DND-41 (cell line): ENCODE data around the gene FAM120A.

Experiments
- EZH2 ChIP-seq: IDR thresholded peaks from 3 replicates; pipeline ENCODE4 v1.6.1; 2012; ENCODE audit warnings: borderline replicate concordance, low read depth, mild to moderate bottlenecking, moderate library complexity, low read length, inconsistent platforms; ENCODE audit not compliant: severe bottlenecking
- TF ChIP-seq, protein P1 (sequence below): IDR thresholded peaks from 2 replicates; pipeline ENCODE4 v1.5.1; 2012; ENCODE audit warnings: borderline replicate concordance, low read length, moderate library complexity, mild to moderate bottlenecking; ENCODE audit not compliant: poor library complexity, severe bottlenecking; ENCODE audit errors: extremely low read depth

DNA sequence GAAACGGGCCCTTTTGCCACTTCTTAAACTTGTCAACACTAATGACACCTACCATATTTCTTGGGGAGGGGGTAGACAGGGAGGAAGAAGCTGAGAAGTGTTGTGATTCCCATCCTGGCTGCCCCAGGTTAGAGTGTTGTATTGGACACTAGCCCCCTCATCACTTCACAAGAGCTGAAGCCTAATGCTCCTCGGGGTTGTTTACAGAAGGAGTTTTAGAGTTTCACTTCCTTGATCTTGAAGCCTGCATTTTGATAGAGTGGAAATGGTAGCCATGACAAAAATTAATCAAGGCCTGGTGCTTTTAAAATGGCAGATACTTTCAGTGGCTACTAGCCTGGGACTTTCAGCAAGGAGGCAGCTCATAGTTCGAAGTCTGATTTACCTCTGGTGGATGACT, 12.9 kb downstream of the FAM120A start:
- TF ChIP-seq, protein P1, sequence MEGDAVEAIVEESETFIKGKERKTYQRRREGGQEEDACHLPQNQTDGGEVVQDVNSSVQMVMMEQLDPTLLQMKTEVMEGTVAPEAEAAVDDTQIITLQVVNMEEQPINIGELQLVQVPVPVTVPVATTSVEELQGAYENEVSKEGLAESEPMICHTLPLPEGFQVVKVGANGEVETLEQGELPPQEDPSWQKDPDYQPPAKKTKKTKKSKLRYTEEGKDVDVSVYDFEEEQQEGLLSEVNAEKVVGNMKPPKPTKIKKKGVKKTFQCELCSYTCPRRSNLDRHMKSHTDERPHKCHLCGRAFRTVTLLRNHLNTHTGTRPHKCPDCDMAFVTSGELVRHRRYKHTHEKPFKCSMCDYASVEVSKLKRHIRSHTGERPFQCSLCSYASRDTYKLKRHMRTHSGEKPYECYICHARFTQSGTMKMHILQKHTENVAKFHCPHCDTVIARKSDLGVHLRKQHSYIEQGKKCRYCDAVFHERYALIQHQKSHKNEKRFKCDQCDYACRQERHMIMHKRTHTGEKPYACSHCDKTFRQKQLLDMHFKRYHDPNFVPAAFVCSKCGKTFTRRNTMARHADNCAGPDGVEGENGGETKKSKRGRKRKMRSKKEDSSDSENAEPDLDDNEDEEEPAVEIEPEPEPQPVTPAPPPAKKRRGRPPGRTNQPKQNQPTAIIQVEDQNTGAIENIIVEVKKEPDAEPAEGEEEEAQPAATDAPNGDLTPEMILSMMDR = no peak
- no peak for TF ChIP-seq EZH2
